ENCODE data around the gene PLXNB2. TPM values are rescaled to one million over a fixed set of nuclear protein-coding genes. Genes with fewer than 3 reads are reported as not detected.

The PLXNB2 gene
- polyA plus RNA-seq, 3 donors from 2014 or later: 1.1 to 1.6 TPM; not detected in 1

GRCh38 chr22:50292643-50293440, 14.6 kb downstream of the PLXNB2 start:
- H3K4me1 Mint-ChIP-seq: peaks cover 0 to 2% of the 10 kb centered on the region in 2 donors
- no peaks in the 10 kb centered on the region for H3K36me3 Mint-ChIP-seq
- H3K4me3 Mint-ChIP-seq: no peak overlapping the region
- H3K9me3 Mint-ChIP-seq: no peaks in the 10 kb centered on the region
- H3K27me3 Mint-ChIP-seq (ENCODE audit: low read depth in 3 of 3): peaks cover under 1 to 5% (median 3%) of the 10 kb centered on the region in 3 donors
- H3K27ac Mint-ChIP-seq: no peak overlapping the region
- DNase-seq: no peak

DNA sequence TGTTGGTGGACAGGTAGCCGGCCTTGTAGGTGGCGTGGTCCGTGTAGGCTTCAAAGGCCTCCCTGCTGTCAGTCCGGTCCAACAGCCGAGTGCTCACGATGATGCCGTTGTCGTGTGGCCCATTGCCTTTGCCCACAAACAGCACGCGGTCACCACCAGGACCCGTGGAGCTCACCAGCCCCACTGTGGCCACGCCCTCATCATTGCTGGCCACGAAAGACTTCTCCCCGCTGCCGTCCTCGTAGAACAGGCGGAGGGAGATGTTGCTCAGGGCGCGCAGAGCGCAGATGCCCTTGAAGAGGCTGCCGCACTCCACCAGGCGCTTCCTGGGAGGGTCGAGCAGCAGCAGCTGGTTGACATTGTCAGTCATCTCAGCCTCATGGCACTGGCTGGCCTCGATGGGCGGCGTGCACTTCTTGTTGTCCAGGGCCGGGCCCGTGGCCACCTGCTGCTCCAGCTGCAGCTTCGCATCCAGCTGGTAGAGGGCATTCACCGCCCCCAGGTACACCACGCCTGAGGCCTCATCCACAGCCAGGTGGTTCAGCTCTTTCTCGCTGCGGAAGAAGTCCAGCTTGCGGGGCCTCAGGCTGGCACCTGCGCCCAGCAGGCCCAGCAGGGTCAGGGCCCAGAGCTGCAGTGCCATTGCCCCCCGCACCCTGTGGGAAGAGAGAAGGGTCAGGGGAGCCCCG, 17.4 kb downstream of the PLXNB2 start:
- no peak for DNase-seq
- no peak overlapping the region for H3K27ac Mint-ChIP-seq
- H3K4me3 Mint-ChIP-seq: no peak overlapping the region
- H3K27me3 Mint-ChIP-seq (ENCODE audit: low read depth in 3 of 3): peaks cover 0 to 5% (median 0%) of the 10 kb centered on the region in 3 donors
- H3K9me3 Mint-ChIP-seq: no peaks in the 10 kb centered on the region
- H3K4me1 Mint-ChIP-seq: peaks cover 0 to 2% of the 10 kb centered on the region in 2 donors
- H3K36me3 Mint-ChIP-seq: no peaks in the 10 kb centered on the region

DNA sequence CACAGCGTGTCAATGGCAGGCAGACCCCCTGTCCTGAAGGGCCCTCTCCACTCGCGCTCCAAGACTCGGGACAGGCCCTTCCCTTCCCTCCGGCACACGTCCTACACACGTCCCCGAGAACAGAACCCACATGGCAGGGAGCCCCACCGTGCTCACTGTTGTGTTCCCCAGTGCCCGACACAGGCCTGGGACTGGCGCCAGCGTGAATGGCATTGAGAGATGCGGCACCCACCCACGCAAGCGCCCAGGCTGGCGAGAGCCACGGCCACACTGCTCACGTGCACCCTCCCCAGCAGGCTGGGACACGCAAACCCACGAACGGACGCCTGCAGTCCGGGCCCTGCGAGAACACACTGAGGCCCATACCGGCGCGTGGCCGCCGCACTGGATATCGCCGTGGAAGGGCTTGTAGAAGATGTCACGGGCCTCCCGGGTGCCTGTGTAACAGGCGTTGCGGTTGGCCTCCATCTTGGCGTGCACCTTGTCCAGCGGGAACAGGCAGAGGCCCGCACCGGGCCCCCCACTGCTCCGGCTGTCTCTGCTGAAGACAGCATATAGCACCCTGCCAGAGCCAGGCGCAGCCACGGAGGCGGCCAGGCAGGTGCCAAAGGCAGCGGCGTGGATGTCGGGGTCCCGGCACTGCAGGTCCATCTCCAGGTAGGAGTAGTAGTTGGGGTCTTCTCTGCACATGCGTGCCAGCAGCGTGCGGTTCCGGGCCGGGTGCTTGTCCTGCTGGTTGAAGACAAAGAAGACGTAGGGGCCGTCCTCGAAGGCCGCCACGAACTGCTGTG, 18.1 kb downstream of the PLXNB2 start:
- no peak overlapping the region for H3K4me3 Mint-ChIP-seq

DNA sequence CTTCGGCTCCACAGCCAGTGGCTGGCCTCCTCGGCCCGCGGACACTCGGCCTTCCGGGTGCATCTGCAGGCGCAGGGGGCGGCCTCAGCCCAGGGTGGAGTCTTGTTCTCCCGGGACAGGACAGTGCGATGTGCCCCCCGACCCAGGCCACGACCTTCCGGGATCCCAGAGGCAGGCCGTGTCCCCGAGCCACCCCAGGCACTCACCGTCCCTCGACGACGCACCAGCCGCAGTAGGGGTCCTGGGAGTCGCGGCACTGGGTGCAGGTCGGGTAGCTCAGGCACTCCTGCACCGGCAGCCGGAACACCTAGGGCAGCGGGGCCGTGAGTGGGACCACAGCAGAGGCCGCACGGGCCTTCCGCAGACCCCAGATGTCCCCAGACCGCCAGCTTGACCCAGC, 19.7 kb downstream of the PLXNB2 start:
- no peaks in the 10 kb centered on the region for H3K36me3 Mint-ChIP-seq
- H3K9me3 Mint-ChIP-seq: no peaks in the 10 kb centered on the region
- no peak for DNase-seq
- no peak overlapping the region for H3K27ac Mint-ChIP-seq
- H3K4me1 Mint-ChIP-seq: peaks cover 0 to 2% of the 10 kb centered on the region in 2 donors
- H3K4me3 Mint-ChIP-seq: no peak overlapping the region
- H3K27me3 Mint-ChIP-seq (ENCODE audit: low read depth in 3 of 3): peaks cover 0 to 3% (median 0%) of the 10 kb centered on the region in 3 donors

More for the DNA sequence above, 18.1 kb downstream of the PLXNB2 start:
- no peaks in the 10 kb centered on the region for H3K9me3 Mint-ChIP-seq
- H3K4me1 Mint-ChIP-seq: peaks cover 0 to 2% of the 10 kb centered on the region in 2 donors
- no peaks in the 10 kb centered on the region for H3K36me3 Mint-ChIP-seq
- no peak for DNase-seq
- H3K27ac Mint-ChIP-seq: no peak overlapping the region
- H3K27me3 Mint-ChIP-seq (ENCODE audit: low read depth in 3 of 3): peaks cover 0 to 5% (median 0%) of the 10 kb centered on the region in 3 donors

DNA sequence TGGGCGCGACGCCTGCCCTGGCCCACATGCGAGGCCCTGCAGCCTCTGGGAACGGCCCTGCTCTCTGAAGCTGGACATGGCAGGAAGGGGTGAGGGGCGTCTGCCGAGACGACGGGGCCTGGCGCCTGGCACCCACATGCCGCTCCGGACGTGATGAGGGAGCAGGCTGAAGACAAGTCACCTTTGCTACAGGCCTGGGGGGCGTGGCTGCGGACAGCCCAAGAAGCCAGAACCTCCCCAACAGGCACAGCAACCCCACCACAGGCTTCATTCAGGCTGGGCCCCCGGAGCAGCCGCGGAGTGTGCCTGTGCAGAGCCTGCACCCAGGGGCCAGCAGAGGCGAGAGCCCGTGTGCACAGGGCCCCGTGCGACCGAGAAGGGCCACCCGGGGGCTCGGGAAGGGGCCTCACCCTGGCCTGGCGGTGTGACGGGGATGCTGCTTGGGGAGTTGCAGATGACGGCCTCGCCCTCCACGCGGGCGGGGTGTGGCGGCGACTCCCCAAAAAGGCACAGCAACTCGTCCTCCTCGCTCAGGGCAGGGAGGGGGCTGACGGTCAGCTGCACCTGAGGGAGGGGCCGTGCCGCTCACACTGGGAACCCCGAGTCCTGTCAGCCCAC, 20.6 kb downstream of the PLXNB2 start:
- Mint-ChIP-seq H3K9me3 (no peaks in the 10 kb centered on the region), H3K36me3 (no peaks in the 10 kb centered on the region), H3K27ac (no peak overlapping the region), H3K4me3 (no peak overlapping the region), H3K27me3 (ENCODE audit: low read depth in 3 of 3) (no peaks in the 10 kb centered on the region), H3K4me1 (no peaks in the 10 kb centered on the region)
- no peak for DNase-seq

GRCh38 chr22:50286275-50286674, 21.2 kb downstream of the PLXNB2 start:
- DNase-seq: no peak
- H3K27me3 Mint-ChIP-seq (ENCODE audit: low read depth in 3 of 3): no peaks in the 10 kb centered on the region
- no peaks in the 10 kb centered on the region for H3K36me3 Mint-ChIP-seq
- no peaks in the 10 kb centered on the region for H3K4me1 Mint-ChIP-seq
- H3K4me3 Mint-ChIP-seq: no peak overlapping the region
- H3K9me3 Mint-ChIP-seq: no peaks in the 10 kb centered on the region
- no peak overlapping the region for H3K27ac Mint-ChIP-seq

- peaks cover 0 to 2% (median 0%) of the 10 kb centered on the region in 3 donors for H3K27me3 Mint-ChIP-seq (ENCODE audit: low read depth in 3 of 3)
- H3K27ac Mint-ChIP-seq: no peak overlapping the region
- no peaks in the 10 kb centered on the region for H3K4me1 Mint-ChIP-seq
- no peak overlapping the region for H3K4me3 Mint-ChIP-seq
- no peaks in the 10 kb centered on the region for H3K36me3 Mint-ChIP-seq
- DNase-seq: no peak
- no peaks in the 10 kb centered on the region for H3K9me3 Mint-ChIP-seq
These were observed 21.7 kb downstream of the PLXNB2 start for GRCh38 chr22:50285568-50286229.

GRCh38 chr22:50284479-50284878, 23.0 kb downstream of the PLXNB2 start:
- no peaks in the 10 kb centered on the region for H3K9me3 Mint-ChIP-seq
- peaks cover 0 to 2% (median 0%) of the 10 kb centered on the region in 3 donors for H3K27me3 Mint-ChIP-seq (ENCODE audit: low read depth in 3 of 3)
- H3K27ac Mint-ChIP-seq: no peak overlapping the region
- H3K4me1 Mint-ChIP-seq: no peaks in the 10 kb centered on the region
- DNase-seq: no peak
- no peak overlapping the region for H3K4me3 Mint-ChIP-seq
- no peaks in the 10 kb centered on the region for H3K36me3 Mint-ChIP-seq

GRCh38 chr22:50283821-50284220, 23.6 kb downstream of the PLXNB2 start:
- H3K4me3 Mint-ChIP-seq: no peak overlapping the region
- no peak overlapping the region for H3K27ac Mint-ChIP-seq
- H3K36me3 Mint-ChIP-seq: no peaks in the 10 kb centered on the region
- H3K9me3 Mint-ChIP-seq: no peaks in the 10 kb centered on the region
- DNase-seq: no peak
- H3K27me3 Mint-ChIP-seq (ENCODE audit: low read depth in 3 of 3): peaks cover 0 to 2% (median 0%) of the 10 kb centered on the region in 3 donors
- H3K4me1 Mint-ChIP-seq: no peaks in the 10 kb centered on the region

GRCh38 chr22:50282361-50283155, 24.9 kb downstream of the PLXNB2 start:
- Mint-ChIP-seq H3K4me1 (no peaks in the 10 kb centered on the region), H3K4me3 (no peak overlapping the region), H3K27ac (no peak overlapping the region), H3K9me3 (no peaks in the 10 kb centered on the region), H3K36me3 (no peaks in the 10 kb centered on the region), H3K27me3 (ENCODE audit: low read depth in 3 of 3) (peaks cover 0 to 2% (median 0%) of the 10 kb centered on the region in 3 donors)
- no peak for DNase-seq

DNA sequence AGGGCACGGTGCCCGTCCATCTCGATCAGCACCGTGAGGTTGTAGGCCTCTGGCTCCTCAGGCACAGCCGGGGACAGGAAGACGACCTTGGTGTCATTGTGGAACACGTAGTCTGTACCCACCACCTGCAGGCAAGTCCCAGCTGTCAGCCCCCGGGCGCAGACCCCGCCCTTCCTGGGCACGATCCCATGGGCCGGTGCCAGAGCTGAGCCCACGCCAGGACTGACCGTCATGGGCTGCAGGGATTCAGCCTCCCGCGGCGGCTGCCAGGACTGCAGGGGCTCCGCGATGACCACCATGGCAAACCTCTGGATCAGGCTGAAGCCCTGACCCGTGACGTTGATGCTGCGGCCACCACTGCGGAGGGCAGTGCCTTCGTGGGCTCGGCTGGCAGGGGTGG, 25.5 kb downstream of the PLXNB2 start:
- peaks cover 0 to 2% (median 2%) of the 10 kb centered on the region in 3 donors for H3K27me3 Mint-ChIP-seq (ENCODE audit: low read depth in 3 of 3)
- H3K9me3 Mint-ChIP-seq: no peaks in the 10 kb centered on the region
- no peaks in the 10 kb centered on the region for H3K4me1 Mint-ChIP-seq
- DNase-seq: no peak
- no peak overlapping the region for H3K4me3 Mint-ChIP-seq
- H3K36me3 Mint-ChIP-seq: no peaks in the 10 kb centered on the region
- H3K27ac Mint-ChIP-seq: no peak overlapping the region

GRCh38 chr22:50281384-50281760, 26.1 kb downstream of the PLXNB2 start:
- no peak for DNase-seq
- Mint-ChIP-seq H3K36me3 (no peaks in the 10 kb centered on the region), H3K27me3 (ENCODE audit: low read depth in 3 of 3) (peaks cover 0 to 2% (median 2%) of the 10 kb centered on the region in 3 donors), H3K4me1 (no peaks in the 10 kb centered on the region), H3K4me3 (no peak overlapping the region), H3K27ac (no peak overlapping the region), H3K9me3 (no peaks in the 10 kb centered on the region)

Measured in immature natural killer cell (primary cell).